Measurements from ENCODE around the gene PDGFRB.

DNA sequence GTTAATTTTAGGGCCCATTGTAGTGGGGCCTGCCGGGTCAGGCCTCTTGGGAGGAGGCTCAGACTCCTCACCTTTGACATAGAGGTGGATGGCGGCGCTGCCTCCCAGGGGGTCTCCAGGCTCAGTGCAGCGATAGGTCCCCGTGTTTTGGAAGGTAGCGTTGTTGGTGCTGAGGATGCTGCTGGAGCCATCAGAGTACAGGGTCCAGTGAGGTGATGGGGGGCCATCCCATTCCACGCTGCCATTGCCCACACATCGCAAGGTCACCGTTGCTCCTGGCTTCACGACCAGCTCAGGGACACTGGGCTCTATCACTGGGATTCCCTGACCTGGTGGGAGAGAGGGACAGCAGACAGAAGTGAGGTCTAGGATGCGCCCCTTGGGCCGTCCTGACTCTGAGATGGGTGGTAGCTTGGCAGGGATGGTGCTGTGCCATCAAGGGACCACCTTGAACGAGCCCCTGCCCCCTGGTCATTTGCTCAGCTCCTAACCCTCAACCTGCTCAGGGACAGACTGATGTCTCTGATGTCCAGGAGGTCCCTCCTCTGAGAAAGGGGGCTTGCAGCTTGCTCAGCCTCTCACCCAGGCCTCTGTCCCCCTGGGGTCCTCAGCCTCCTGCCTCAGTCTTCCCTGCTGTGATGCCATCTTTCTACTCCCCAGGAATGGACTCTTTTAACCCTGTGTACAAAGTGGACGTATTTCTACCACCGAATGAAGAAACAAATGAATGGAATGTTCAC, 74.8 kb downstream of the PDGFRB start:
- no peak for TF ChIP-seq POLR2A (IDR thresholded peaks at IDR 0.05; ENCODE audit: extremely low read depth, insufficient read length)
- no peak for TF ChIP-seq MAX (IDR thresholded peaks at IDR 0.05; ENCODE audit: low read depth, low read length)
